Measurements from ENCODE around the gene HABP2.
A peak's percentile ranks its signal among the peaks of the same experiment; 100 is the strongest.

HABP2 gene

GRCh38 chr10:113562704-113563103 lies 9.9 kb downstream of the HABP2 start:
- no peak overlapping the region for H3K4me3 ChIP-seq (ENCODE audit: low read depth, low read length)
- no peak for TF ChIP-seq CTCF (IDR thresholded peaks at IDR 0.05; ENCODE audit: low read depth, low read length)

- TF ChIP-seq CTCF (IDR thresholded peaks at IDR 0.05; ENCODE audit: low read depth, low read length) = peak; percentile 99
These were observed 10.6 kb downstream of the HABP2 start for GRCh38 chr10:113563306-113564088.

GRCh38 chr10:113565364-113565763 lies 12.5 kb downstream of the HABP2 start:
- no peak overlapping the region for H3K4me3 ChIP-seq (ENCODE audit: low read depth, low read length)
- no peak for TF ChIP-seq CTCF (IDR thresholded peaks at IDR 0.05; ENCODE audit: low read depth, low read length)

More at GRCh38 chr10:113563306-113564088, 10.6 kb downstream of the HABP2 start:
- H3K4me3 ChIP-seq (ENCODE audit: low read depth, low read length) = peak overlapping the region; percentile 51

GRCh38 chr10:113566888-113567287 lies 14.0 kb downstream of the HABP2 start:
- TF ChIP-seq CTCF (IDR thresholded peaks at IDR 0.05; ENCODE audit: low read depth, low read length) = no peak
- H3K4me3 ChIP-seq (ENCODE audit: low read depth, low read length) = no peak overlapping the region

- H3K4me3 ChIP-seq (ENCODE audit: low read depth, low read length) = no peak overlapping the region
- no peak for TF ChIP-seq CTCF (IDR thresholded peaks at IDR 0.05; ENCODE audit: low read depth, low read length)
These were observed 16.7 kb downstream of the HABP2 start for GRCh38 chr10:113569576-113569975.

- TF ChIP-seq CTCF (IDR thresholded peaks at IDR 0.05; ENCODE audit: low read depth, low read length) = no peak
- no peak overlapping the region for H3K4me3 ChIP-seq (ENCODE audit: low read depth, low read length)
These were observed 19.9 kb downstream of the HABP2 start for GRCh38 chr10:113572520-113573290.

- no peak overlapping the region for H3K4me3 ChIP-seq (ENCODE audit: low read depth, low read length)
- TF ChIP-seq CTCF (IDR thresholded peaks at IDR 0.05; ENCODE audit: low read depth, low read length) = no peak
These were observed 20.5 kb downstream of the HABP2 start for GRCh38 chr10:113573368-113573767.

All from WI38 (cell line).